IMR-90 (cell line): ENCODE data around the gene AVP. TPM values are rescaled to one million over a fixed set of nuclear protein-coding genes. Genes with fewer than 3 reads are reported as not detected.

ENCODE experiments used
- ATAC-seq: fragments of 200-7000 bp; cut with Tn5 transposase; 2 replicates; pipeline ENCODE4 v1.9.1; 2020; ENCODE audit warnings: low read depth, mild to moderate bottlenecking, moderate library complexity
- BruUV-seq: library from RNA; stranded (reverse); fragments of 400-500 nt; replicated peaks from 2 replicates; lab custom pipeline; 2021; lab: Mats Ljungman, UMichigan
- CTCF ChIA-PET: fragments of 300-600 bp; formaldehyde crosslinking; extraction: SDS; loops from one replicate; lab custom pipeline; 2021; ENCODE audit warnings: antibody characterized with exemption; lab: Yijun Ruan, JAX
- POLR2A ChIA-PET: fragments of 300-600 bp; sonication (Branson Sonifier 250); formaldehyde crosslinking; loops from one replicate; lab custom pipeline; 2022; ENCODE audit warnings: antibody characterized with exemption; ENCODE audit not compliant: unreplicated experiment; lab: Charles Lee
- DNase-seq: peaks from one replicate; pipeline ENCODE4 v3.0.0; 2013
- H2AFZ ChIP-seq: replicated peaks from 2 replicates; pipeline ENCODE3; 2013; ENCODE audit warnings: low read length, mild to moderate bottlenecking; ENCODE audit not compliant: poor library complexity
- H2AK5ac ChIP-seq: 2 replicates; pipeline ENCODE4 v1.6.1; 2013; ENCODE audit warnings: low read depth, low read length, inconsistent platforms
- H2AK9ac ChIP-seq: replicated peaks from 2 replicates; pipeline ENCODE3; 2013; ENCODE audit warnings: mild to moderate bottlenecking, low read depth, low read length, moderate library complexity; ENCODE audit not compliant: poor library complexity
- H2BK120ac ChIP-seq: 2 replicates; pipeline ENCODE4 v1.6.1; 2013; ENCODE audit warnings: low read depth, low read length, inconsistent platforms
- H2BK15ac ChIP-seq: 3 replicates; pipeline ENCODE4 v1.6.1; 2013; ENCODE audit warnings: low read depth, low read length, inconsistent platforms
- H2BK20ac ChIP-seq: 2 replicates; pipeline ENCODE4 v1.6.1; 2013; ENCODE audit warnings: low read depth, mild to moderate bottlenecking, inconsistent platforms, low read length, moderate library complexity
- H2BK5ac ChIP-seq: 2 replicates; pipeline ENCODE4 v1.6.1; 2013; ENCODE audit warnings: mild to moderate bottlenecking, low read depth, low read length, inconsistent platforms; ENCODE audit not compliant: poor library complexity, severe bottlenecking
- H3K14ac ChIP-seq: replicated peaks from 2 replicates; pipeline ENCODE4 v1.6.1; 2013; ENCODE audit warnings: low read depth, low read length, inconsistent platforms
- H3K18ac ChIP-seq: 2 replicates; pipeline ENCODE4 v1.6.1; 2013; ENCODE audit warnings: low read depth, low read length, control low read depth
- H3K23ac ChIP-seq: 2 replicates; pipeline ENCODE4 v1.6.1; 2013; ENCODE audit warnings: low read depth, low read length, inconsistent platforms
- H3K27ac ChIP-seq: 2 replicates; pipeline ENCODE4 v1.5.1; 2013; ENCODE audit warnings: mild to moderate bottlenecking, control low read depth, low read length; ENCODE audit not compliant: insufficient read depth
- H3K27me3 ChIP-seq: 2 replicates; pipeline ENCODE4 v1.6.1; 2013; ENCODE audit warnings: low read length; ENCODE audit not compliant: control insufficient read depth, insufficient read depth
- H3K36me3 ChIP-seq: 2 replicates; pipeline ENCODE4 v1.6.1; 2013; ENCODE audit warnings: low read length, mixed read lengths; ENCODE audit not compliant: control insufficient read depth, insufficient read depth
- H3K4ac ChIP-seq: 2 replicates; pipeline ENCODE4 v1.6.1; 2013; ENCODE audit warnings: low read depth, low read length, inconsistent platforms
- H3K4me1 ChIP-seq: 2 replicates; pipeline ENCODE4 v1.6.1; 2013; ENCODE audit warnings: low read length, mixed read lengths; ENCODE audit not compliant: control insufficient read depth, insufficient read depth
- H3K4me2 ChIP-seq: 2 replicates; pipeline ENCODE4 v1.6.1; 2013; ENCODE audit warnings: low read depth, mild to moderate bottlenecking, control low read depth, low read length, moderate library complexity
- H3K4me3 ChIP-seq: 2 replicates; pipeline ENCODE4 v1.5.1; 2013; ENCODE audit warnings: low read depth, mild to moderate bottlenecking, control low read depth, low read length, moderate library complexity; ENCODE audit not compliant: insufficient read depth
- H3K56ac ChIP-seq: 2 replicates; pipeline ENCODE4 v1.6.1; 2013; ENCODE audit warnings: low read length, inconsistent platforms; ENCODE audit not compliant: insufficient read depth; ENCODE audit errors: extremely low read depth
- H3K79me1 ChIP-seq, 2 experiments: 2 replicates each; pipeline ENCODE4 v1.6.1; 2013; ENCODE audit warnings: low read length in 2 of 2, inconsistent platforms in 1 of 2, low read depth in 1 of 2
- H3K9ac ChIP-seq: 2 replicates; pipeline ENCODE4 v1.6.1; 2013; ENCODE audit warnings: low read depth, low read length, control low read depth
- H3K9me1 ChIP-seq: 2 replicates; pipeline ENCODE4 v1.6.1; 2013; ENCODE audit warnings: low read length, inconsistent platforms; ENCODE audit not compliant: insufficient read depth
- H3K9me3 ChIP-seq: 2 replicates; pipeline ENCODE4 v1.6.1; 2013; ENCODE audit warnings: low read length; ENCODE audit not compliant: control insufficient read depth, insufficient read depth
- H4K20me1 ChIP-seq: 2 replicates; pipeline ENCODE4 v1.6.1; 2013; ENCODE audit warnings: low read length, inconsistent platforms; ENCODE audit not compliant: insufficient read depth
- H4K5ac ChIP-seq: 2 replicates; pipeline ENCODE4 v1.6.1; 2013; ENCODE audit warnings: mild to moderate bottlenecking, low read depth, low read length, control low read depth
- H4K8ac ChIP-seq, 2 experiments: 2 replicates each; pipeline ENCODE4 v1.6.1; 2013; ENCODE audit warnings: low read depth in 2 of 2, low read length in 2 of 2, control low read depth in 1 of 2, inconsistent platforms in 1 of 2
- H4K91ac ChIP-seq: 2 replicates; pipeline ENCODE4 v1.6.1; 2013; ENCODE audit warnings: low read depth, low read length, inconsistent platforms; ENCODE audit not compliant: insufficient read depth
- BHLHE40 ChIP-seq: fragments of 150-350 bp; IDR thresholded peaks from 2 replicates; pipeline ENCODE4 v1.6.1; 2016; ENCODE audit warnings: mild to moderate bottlenecking, low read depth, low read length
- CHD1 ChIP-seq: IDR thresholded peaks from 2 replicates; pipeline ENCODE4 v1.6.1; 2012; ENCODE audit warnings: low read depth, low read length, improper control_type of control experiment
- FOS ChIP-seq: fragments of 150-350 bp; IDR thresholded peaks from 2 replicates; pipeline ENCODE4 v1.6.1; 2016; ENCODE audit warnings: low read depth, low read length
- MAFK ChIP-seq: IDR thresholded peaks from 2 replicates; pipeline ENCODE4 v1.6.1; 2012; ENCODE audit warnings: low read depth, low read length, improper control_type of control experiment
- NFE2L2 ChIP-seq: fragments of 150-350 bp; IDR thresholded peaks from 2 replicates; pipeline ENCODE4 v1.6.1; 2016; ENCODE audit warnings: low read depth, mild to moderate bottlenecking, low read length
- POLR2A ChIP-seq: IDR thresholded peaks from 2 replicates; pipeline ENCODE4 v1.6.1; 2012; ENCODE audit warnings: mild to moderate bottlenecking, low read depth, low read length
- RAD21 ChIP-seq: IDR thresholded peaks from 2 replicates; pipeline ENCODE4 v1.6.1; 2012; ENCODE audit warnings: low read length, improper control_type of control experiment
- RCOR1 ChIP-seq: IDR thresholded peaks from 2 replicates; pipeline ENCODE4 v1.6.1; 2012; ENCODE audit warnings: mild to moderate bottlenecking, low read length, improper control_type of control experiment; ENCODE audit not compliant: insufficient replicate concordance
- RFX5 ChIP-seq: IDR thresholded peaks from 2 replicates; pipeline ENCODE4 v1.8.0; 2012; ENCODE audit warnings: low read depth, mild to moderate bottlenecking, low read length, moderate library complexity
- SMC3 ChIP-seq: fragments of 150-350 bp; IDR thresholded peaks from 2 replicates; pipeline ENCODE4 v1.6.1; 2016; ENCODE audit warnings: low read depth, mild to moderate bottlenecking, antibody characterized with exemption, low read length, moderate library complexity
- WGBS, 2 experiments: methylation state at CpG; one replicate each; pipeline versions ENCODE4 v1.1.5 to v1.1.7; 2013; ENCODE audit warnings: missing lambda C conversion rate in 2 of 2; ENCODE audit not compliant: insufficient read length in 1 of 2; ENCODE audit errors: extremely low coverage in 2 of 2; 5-methylcytosine and 5-hydroxymethylcytosine counted together
- dilution Hi-C: fragments of 300-500 bp; cut with HindIII; formaldehyde crosslinking; loops from one replicate; pipeline ENCODE4 v1.14.3; 2018; ENCODE audit warnings: low sequenced_read_pairs; ENCODE audit not compliant: unreplicated experiment
- in situ Hi-C: fragments of 300-500 bp; cut with MboI; formaldehyde crosslinking; loops from 3 replicates; pipeline ENCODE4 v1.14.3; 2019; ENCODE audit warnings: low sequenced_read_pairs, inconsistent platforms, mixed read lengths
- intact Hi-C: fragments of 100-400 bp; cut with micrococcal nuclease; formaldehyde crosslinking; loops from 2 replicates; pipeline ENCODE4 v1.10.0; 2022
- polyA plus RNA-seq, 3 experiments: library from polyadenylated mRNA; depleted of rRNA; stranded (reverse); fragments of >200 nt; gene quantifications; 2 replicates each; pipeline ENCODE4 v1.2.3, GENCODE V29; 2012; ENCODE audit warnings: low replicate concordance in 1 of 3
- total RNA-seq: library from RNA; depleted of rRNA; stranded (reverse); fragments of >200 nt; gene quantifications from 2 replicates; pipeline ENCODE4 v1.2.3, GENCODE V29; 2012
- TF ChIP-seq, protein P1 (sequence below): fragments of 150-350 bp; IDR thresholded peaks from 2 replicates; pipeline ENCODE4 v1.6.1; 2016; ENCODE audit warnings: low read depth, mild to moderate bottlenecking, low read length, moderate library complexity, borderline replicate concordance
- TF ChIP-seq, protein P2 (sequence below): fragments of 150-350 bp; IDR thresholded peaks from 2 replicates; pipeline ENCODE4 v1.6.1; 2017; ENCODE audit warnings: mild to moderate bottlenecking, antibody characterized with exemption, low read length, low read depth
- TF ChIP-seq, protein P3 (sequence below): conservative IDR thresholded peaks from 2 replicates; pipeline ENCODE4 v1.5.1; 2012; ENCODE audit warnings: mild to moderate bottlenecking, low read depth, low read length, improper control_type of control experiment

Gene AVP
- total and polyA plus RNA-seq, 2 of the 4 experiments (the other 2 are of a cell fraction), result not detected

DNA sequence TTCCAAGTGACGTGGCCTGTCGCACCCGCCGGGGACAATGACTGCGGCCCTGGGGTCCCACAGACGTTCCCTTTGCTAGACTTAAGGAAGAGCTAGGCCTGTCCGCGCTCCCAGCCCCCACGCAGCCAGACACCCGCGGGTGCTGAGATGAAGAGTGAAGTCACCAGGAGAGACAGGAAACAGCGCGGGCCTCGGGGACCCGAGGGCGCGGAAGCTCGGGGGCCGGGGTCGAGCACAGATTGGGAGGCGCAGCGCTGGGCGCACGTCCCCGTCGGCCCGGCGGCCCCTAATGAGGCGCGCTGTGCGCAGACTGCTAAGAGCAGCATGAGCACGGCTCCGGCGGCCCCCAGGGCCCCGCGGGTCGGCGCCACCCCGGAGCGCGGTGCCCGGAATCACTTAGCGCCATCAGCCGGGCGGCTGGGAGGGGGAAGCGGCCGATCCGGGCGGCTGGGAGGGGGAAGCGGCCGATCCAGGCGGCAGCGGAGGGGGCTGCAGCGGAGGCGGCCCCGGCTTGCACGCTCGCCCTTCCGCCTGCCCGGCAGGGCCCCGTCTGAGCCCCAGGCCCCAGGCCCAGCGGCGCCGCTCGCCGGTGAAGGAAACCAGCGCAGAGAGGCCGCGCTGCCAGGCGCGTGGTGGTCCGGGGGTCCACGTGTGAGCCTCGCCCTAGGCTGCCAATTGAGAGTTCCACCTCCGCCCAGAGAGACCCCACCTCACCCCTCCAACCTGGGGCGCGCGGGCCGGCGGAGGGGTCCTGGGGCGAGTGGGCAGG lies 8.3 kb upstream of the AVP start:
- no peak overlapping the region for H3K27ac ChIP-seq
- peak; percentile 73 for ATAC-seq
- peaks cover 37% of the 10 kb centered on the region for H3K27me3 ChIP-seq
- BruUV-seq, result no TSS peak
- no peak overlapping the region for H4K8ac ChIP-seq
- dilution Hi-C loops (no loop called here), in situ Hi-C loops (no loop called here), intact Hi-C loops (no loop called here)
- H2AK5ac ChIP-seq, result no peak overlapping the region
- no peak overlapping the region for H3K23ac ChIP-seq
- no peak overlapping the region for H2BK15ac ChIP-seq
- H2AFZ ChIP-seq, result peak overlapping the region; percentile 26
- POLR2A ChIA-PET, result no interaction called here
- no peak overlapping the region for H3K9ac ChIP-seq
- H3K4ac ChIP-seq, result no peak overlapping the region
- H2BK20ac ChIP-seq, result no peak overlapping the region
- H3K4me3 ChIP-seq, result no peak overlapping the region; the same call in 1 of the 2 replicates
- no peaks in the 10 kb centered on the region for H3K9me3 ChIP-seq
- no peak overlapping the region for H2BK120ac ChIP-seq
- no peak overlapping the region for H2AK9ac ChIP-seq
- H3K56ac ChIP-seq, result no peak overlapping the region
- DNase-seq, result no peak
- CTCF ChIA-PET, result no interaction called here
- H3K4me1 ChIP-seq, result no peaks in the 10 kb centered on the region
- H4K91ac ChIP-seq, result no peak overlapping the region
- no peaks in the 10 kb centered on the region for H4K20me1 ChIP-seq
- peak overlapping the region; percentile 8; the same call in 1 of the 2 replicates for H3K4me2 ChIP-seq
- H3K14ac ChIP-seq, result no peak overlapping the region
- H4K5ac ChIP-seq, result no peak overlapping the region
- peaks cover 2% of the 10 kb centered on the region; the same call in 1 of the 2 replicates for H3K9me1 ChIP-seq
- H3K36me3 ChIP-seq, result no peaks in the 10 kb centered on the region
- TF ChIP-seq POLR2A, result no peak
- no peak for TF ChIP-seq NFE2L2
- TF ChIP-seq, protein P1, sequence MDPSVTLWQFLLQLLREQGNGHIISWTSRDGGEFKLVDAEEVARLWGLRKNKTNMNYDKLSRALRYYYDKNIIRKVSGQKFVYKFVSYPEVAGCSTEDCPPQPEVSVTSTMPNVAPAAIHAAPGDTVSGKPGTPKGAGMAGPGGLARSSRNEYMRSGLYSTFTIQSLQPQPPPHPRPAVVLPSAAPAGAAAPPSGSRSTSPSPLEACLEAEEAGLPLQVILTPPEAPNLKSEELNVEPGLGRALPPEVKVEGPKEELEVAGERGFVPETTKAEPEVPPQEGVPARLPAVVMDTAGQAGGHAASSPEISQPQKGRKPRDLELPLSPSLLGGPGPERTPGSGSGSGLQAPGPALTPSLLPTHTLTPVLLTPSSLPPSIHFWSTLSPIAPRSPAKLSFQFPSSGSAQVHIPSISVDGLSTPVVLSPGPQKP, result no peak
- TF ChIP-seq MAFK, result no peak
- no peak for TF ChIP-seq RCOR1
- TF ChIP-seq, protein P2, sequence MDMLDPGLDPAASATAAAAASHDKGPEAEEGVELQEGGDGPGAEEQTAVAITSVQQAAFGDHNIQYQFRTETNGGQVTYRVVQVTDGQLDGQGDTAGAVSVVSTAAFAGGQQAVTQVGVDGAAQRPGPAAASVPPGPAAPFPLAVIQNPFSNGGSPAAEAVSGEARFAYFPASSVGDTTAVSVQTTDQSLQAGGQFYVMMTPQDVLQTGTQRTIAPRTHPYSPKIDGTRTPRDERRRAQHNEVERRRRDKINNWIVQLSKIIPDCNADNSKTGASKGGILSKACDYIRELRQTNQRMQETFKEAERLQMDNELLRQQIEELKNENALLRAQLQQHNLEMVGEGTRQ, result no peak
- no peak for TF ChIP-seq RFX5
- TF ChIP-seq BHLHE40, result no peak
- no peak for TF ChIP-seq RAD21
- TF ChIP-seq SMC3, result no peak
- no peak for TF ChIP-seq FOS
- TF ChIP-seq, protein P3, sequence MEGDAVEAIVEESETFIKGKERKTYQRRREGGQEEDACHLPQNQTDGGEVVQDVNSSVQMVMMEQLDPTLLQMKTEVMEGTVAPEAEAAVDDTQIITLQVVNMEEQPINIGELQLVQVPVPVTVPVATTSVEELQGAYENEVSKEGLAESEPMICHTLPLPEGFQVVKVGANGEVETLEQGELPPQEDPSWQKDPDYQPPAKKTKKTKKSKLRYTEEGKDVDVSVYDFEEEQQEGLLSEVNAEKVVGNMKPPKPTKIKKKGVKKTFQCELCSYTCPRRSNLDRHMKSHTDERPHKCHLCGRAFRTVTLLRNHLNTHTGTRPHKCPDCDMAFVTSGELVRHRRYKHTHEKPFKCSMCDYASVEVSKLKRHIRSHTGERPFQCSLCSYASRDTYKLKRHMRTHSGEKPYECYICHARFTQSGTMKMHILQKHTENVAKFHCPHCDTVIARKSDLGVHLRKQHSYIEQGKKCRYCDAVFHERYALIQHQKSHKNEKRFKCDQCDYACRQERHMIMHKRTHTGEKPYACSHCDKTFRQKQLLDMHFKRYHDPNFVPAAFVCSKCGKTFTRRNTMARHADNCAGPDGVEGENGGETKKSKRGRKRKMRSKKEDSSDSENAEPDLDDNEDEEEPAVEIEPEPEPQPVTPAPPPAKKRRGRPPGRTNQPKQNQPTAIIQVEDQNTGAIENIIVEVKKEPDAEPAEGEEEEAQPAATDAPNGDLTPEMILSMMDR, result no peak
- no peak for TF ChIP-seq CHD1
- no peaks in the 10 kb centered on the region for H3K79me1 ChIP-seq
- no peak overlapping the region for H3K18ac ChIP-seq
- H2BK5ac ChIP-seq, result no peak overlapping the region
- WGBS, 2 experiments, result 23% methylated on average over 23 of the region's 81 CpGs; no CpG with 5 or more reads in 1 of the 2 experiments
